Epithelial cell of esophagus (primary cell): ENCODE measurements around the gene PODXL.

ENCODE experiments used
- DNase-seq: peaks from one replicate; pipeline ENCODE4 v3.0.0; 2010; ENCODE audit warnings: low read depth
- H3K4me3 ChIP-seq: 2 replicates; pipeline ENCODE4 v1.5.1; 2011; ENCODE audit warnings: mild to moderate bottlenecking, low read length, control low read depth
- CTCF ChIP-seq: IDR thresholded peaks from 2 replicates; pipeline ENCODE4 v1.5.1; 2011; ENCODE audit warnings: low read depth, mild to moderate bottlenecking, low read length, control low read depth, inconsistent platforms; ENCODE audit not compliant: insufficient read depth; ENCODE audit errors: missing control alignments

The PODXL gene

GRCh38 chr7:131547589-131547988 is 8.8 kb downstream of the PODXL start:
- TF ChIP-seq CTCF: no peak
- no peak for DNase-seq
- no peak overlapping the region for H3K4me3 ChIP-seq

GRCh38 chr7:131546583-131547141 is 9.8 kb downstream of the PODXL start:
- no peak overlapping the region for H3K4me3 ChIP-seq
- peak; percentile 40 for TF ChIP-seq CTCF
- no peak for DNase-seq

GRCh38 chr7:131546126-131546525 is 10.3 kb downstream of the PODXL start:
- H3K4me3 ChIP-seq: no peak overlapping the region
- TF ChIP-seq CTCF: no peak
- peak; percentile 23 for DNase-seq

GRCh38 chr7:131544449-131545301 is 11.8 kb downstream of the PODXL start:
- no peak for DNase-seq
- TF ChIP-seq CTCF: no peak
- no peak overlapping the region for H3K4me3 ChIP-seq

- TF ChIP-seq CTCF: no peak
- no peak for DNase-seq
- H3K4me3 ChIP-seq: no peak overlapping the region
These were observed 12.4 kb downstream of the PODXL start for GRCh38 chr7:131544021-131544420.

- DNase-seq: peak; percentile 21
- H3K4me3 ChIP-seq: no peak overlapping the region
- no peak for TF ChIP-seq CTCF
These were observed 13.1 kb downstream of the PODXL start for GRCh38 chr7:131543298-131543697.
